NB4 (cell line): ENCODE measurements around the gene STARD13.

Experiments used
- DNase-seq: peaks from one replicate; pipeline ENCODE4 v3.0.0; 2010; ENCODE audit warnings: low read depth
- H3K4me3 ChIP-seq: one replicate; pipeline ENCODE4 v1.5.1; 2011; ENCODE audit warnings: mild to moderate bottlenecking, low read depth, low read length, moderate library complexity
- CTCF ChIP-seq: IDR thresholded peaks from one replicate; pipeline ENCODE4 v1.5.1; 2012; ENCODE audit warnings: low read depth, low read length
- MYC ChIP-seq: IDR thresholded peaks from 2 replicates; pipeline ENCODE4 v1.6.1; 2011; ENCODE audit warnings: low read depth, low read length
- POLR2A ChIP-seq: IDR thresholded peaks from 2 replicates; pipeline ENCODE4 v1.6.1; 2011; ENCODE audit warnings: mild to moderate bottlenecking; ENCODE audit not compliant: insufficient read length; ENCODE audit errors: extremely low read depth
- TF ChIP-seq, protein P1 (sequence below): IDR thresholded peaks from 2 replicates; pipeline ENCODE4 v1.6.1; 2011; ENCODE audit warnings: low read depth, low read length

Gene STARD13

DNA sequence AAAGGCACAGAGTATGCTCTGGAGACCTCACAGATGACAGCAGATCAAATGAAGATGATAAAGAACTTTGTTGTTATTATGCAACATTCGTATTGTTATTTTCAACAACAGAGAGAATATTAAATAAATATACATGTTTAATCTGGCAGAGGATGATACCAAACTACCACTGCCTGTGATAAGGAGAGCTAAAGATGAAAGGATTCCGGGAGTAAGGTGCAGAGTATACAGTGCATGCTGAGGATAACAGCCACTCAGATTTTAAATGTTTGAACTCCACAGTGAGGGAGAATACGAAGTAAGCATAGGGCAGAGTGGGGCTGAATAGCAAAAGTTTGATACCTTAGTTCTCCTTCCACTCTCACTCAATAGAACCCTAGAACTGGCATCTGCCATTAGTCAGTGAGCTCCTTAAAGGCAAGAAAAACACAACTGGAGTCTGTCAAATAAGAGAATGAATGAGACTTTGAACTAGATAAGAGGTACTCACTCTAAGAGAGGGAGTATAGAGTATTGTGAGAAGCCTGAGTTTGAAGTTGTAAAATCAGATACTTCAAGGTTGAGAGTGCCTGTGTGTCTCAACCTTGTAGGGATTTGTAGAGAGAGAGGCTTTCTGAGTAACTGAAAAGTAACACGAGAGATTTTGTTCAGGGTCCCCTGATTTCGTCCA lies 78.5 kb downstream of the STARD13 start:
- no peak for DNase-seq
- H3K4me3 ChIP-seq: no peak overlapping the region
- no peak for TF ChIP-seq MYC
- TF ChIP-seq, protein P1, sequence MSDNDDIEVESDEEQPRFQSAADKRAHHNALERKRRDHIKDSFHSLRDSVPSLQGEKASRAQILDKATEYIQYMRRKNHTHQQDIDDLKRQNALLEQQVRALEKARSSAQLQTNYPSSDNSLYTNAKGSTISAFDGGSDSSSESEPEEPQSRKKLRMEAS: no peak
- TF ChIP-seq CTCF: no peak
- TF ChIP-seq POLR2A: no peak

DNA sequence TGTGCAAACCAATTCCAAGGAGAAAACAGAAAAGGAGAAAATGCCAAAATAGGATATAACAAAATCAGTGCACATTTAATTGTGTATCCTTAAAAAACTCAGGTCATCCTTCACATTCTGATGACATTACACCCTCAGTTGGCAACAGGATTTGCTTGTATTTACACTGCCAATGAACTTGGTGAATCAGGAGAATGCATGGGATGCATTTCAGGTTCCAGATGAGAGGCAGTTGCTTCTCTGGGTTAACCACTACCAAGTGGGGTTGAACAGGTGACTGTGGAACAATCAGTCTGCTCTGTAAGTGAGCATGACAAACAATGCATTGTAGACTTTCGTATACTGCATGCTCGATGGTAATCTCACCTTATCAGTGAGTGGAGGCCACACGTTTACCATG lies 79.1 kb downstream of the STARD13 start:
- no peak for DNase-seq
- TF ChIP-seq POLR2A (no peak), CTCF (no peak), MYC (no peak)
- TF ChIP-seq, protein P1: no peak
- no peak overlapping the region for H3K4me3 ChIP-seq

GRCh38 chr13:33205804-33206221 lies 79.7 kb downstream of the STARD13 start:
- no peak for DNase-seq
- TF ChIP-seq POLR2A (no peak), MYC (no peak), CTCF (no peak)
- TF ChIP-seq, protein P1: no peak
- H3K4me3 ChIP-seq: no peak overlapping the region

GRCh38 chr13:33205224-33205623 lies 80.3 kb downstream of the STARD13 start:
- no peak for DNase-seq
- TF ChIP-seq POLR2A (no peak), CTCF (no peak)
- TF ChIP-seq, protein P1: no peak
- H3K4me3 ChIP-seq: no peak overlapping the region

DNA sequence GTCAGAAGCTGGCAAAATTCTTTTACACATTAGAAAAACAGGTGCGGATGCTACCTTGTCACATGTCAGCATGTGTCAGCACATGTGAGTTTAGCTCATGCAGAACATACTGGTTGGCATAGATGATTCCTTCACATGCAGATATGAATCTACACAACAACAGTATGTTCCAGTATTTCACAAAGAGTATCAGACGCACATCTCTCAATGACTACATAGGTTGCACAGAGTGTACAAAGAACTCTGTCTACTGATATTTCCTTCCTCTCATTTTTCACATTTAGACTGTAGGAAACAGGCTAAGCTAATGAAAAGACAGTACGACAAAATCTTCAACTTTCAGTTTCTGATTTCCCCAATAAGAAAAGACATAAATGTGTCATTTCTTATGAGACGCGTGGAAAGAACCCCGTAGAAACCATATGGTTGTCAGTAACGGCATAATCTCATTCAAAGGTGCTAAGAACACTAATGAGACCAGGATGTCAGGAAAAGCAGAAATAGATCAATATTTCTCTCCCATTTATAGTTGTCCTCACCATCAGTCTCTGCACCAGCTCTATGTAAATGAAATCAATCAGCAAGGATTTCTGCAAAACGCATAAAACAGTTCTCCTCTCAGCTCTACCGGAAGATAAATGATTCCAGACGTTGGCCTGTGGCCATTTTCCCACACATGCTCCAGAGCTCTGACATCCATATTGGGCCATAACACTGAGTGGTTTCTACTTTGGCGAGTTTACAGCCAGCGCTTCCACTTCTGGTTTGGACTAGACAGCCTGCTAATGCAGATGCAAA lies 81.2 kb downstream of the STARD13 start:
- no peak for DNase-seq
- no peak overlapping the region for H3K4me3 ChIP-seq
- TF ChIP-seq CTCF (no peak), MYC (no peak), POLR2A (no peak)
- TF ChIP-seq, protein P1: no peak
